Calu3 (cell line): ENCODE measurements around the gene SKIL. TPM values are rescaled to one million over a fixed set of nuclear protein-coding genes. Genes with fewer than 3 reads are reported as not detected.
A peak's percentile ranks its signal among the peaks of the same experiment; 100 is the strongest.

ENCODE experiments used
- BruUV-seq: library from RNA; stranded (reverse); fragments of 400-500 nt; replicated peaks from 2 replicates; lab custom pipeline; 2021; lab: Mats Ljungman, UMichigan
- CTCF ChIA-PET: fragments of 300-600 bp; sonication (Branson Sonifier 250); formaldehyde crosslinking; loops from one replicate; lab custom pipeline; 2022; ENCODE audit warnings: antibody characterized with exemption; lab: Charles Lee
- DNase-seq: peaks from one replicate; pipeline ENCODE4 v3.0.0; 2022
- H3K27ac Mint-ChIP-seq: one replicate; pipeline ENCODE4 v1.8.0; 2022; ENCODE audit warnings: mixed read lengths; ENCODE audit not compliant: unreplicated experiment
- H3K27me3 Mint-ChIP-seq: one replicate; pipeline ENCODE4 v1.8.0; 2022; ENCODE audit warnings: mixed read lengths; ENCODE audit not compliant: unreplicated experiment
- H3K36me3 Mint-ChIP-seq: one replicate; pipeline ENCODE4 v1.8.0; 2022; ENCODE audit warnings: mild to moderate bottlenecking, moderate library complexity, mixed read lengths; ENCODE audit not compliant: insufficient read depth, unreplicated experiment
- H3K4me1 Mint-ChIP-seq: one replicate; pipeline ENCODE4 v1.8.0; 2022; ENCODE audit warnings: mild to moderate bottlenecking, low read depth, mixed read lengths; ENCODE audit not compliant: unreplicated experiment
- H3K4me3 Mint-ChIP-seq: one replicate; pipeline ENCODE4 v1.8.0; 2022; ENCODE audit warnings: mild to moderate bottlenecking, low read depth, moderate library complexity, mixed read lengths; ENCODE audit not compliant: unreplicated experiment
- H3K9me3 Mint-ChIP-seq: one replicate; pipeline ENCODE4 v1.8.0; 2022; ENCODE audit warnings: low read depth, mixed read lengths; ENCODE audit not compliant: unreplicated experiment
- intact Hi-C: fragments of 100-400 bp; cut with micrococcal nuclease; formaldehyde crosslinking; loops from one replicate; pipeline ENCODE4 v1.10.0; 2022; ENCODE audit not compliant: unreplicated experiment
- total RNA-seq: library from RNA; stranded (reverse); gene quantifications from 2 replicates; pipeline ENCODE4 v1.2.3, GENCODE V29; 2022
- TF ChIP-seq, protein P1 (sequence below): fragments of 200-600 bp; IDR thresholded peaks from one replicate; pipeline ENCODE4 v1.8.0; 2022; ENCODE audit warnings: antibody characterized with exemption; ENCODE audit not compliant: unreplicated experiment

Gene SKIL
- total RNA-seq, 1 experiment from 2014 or later, result 265 TPM

DNA sequence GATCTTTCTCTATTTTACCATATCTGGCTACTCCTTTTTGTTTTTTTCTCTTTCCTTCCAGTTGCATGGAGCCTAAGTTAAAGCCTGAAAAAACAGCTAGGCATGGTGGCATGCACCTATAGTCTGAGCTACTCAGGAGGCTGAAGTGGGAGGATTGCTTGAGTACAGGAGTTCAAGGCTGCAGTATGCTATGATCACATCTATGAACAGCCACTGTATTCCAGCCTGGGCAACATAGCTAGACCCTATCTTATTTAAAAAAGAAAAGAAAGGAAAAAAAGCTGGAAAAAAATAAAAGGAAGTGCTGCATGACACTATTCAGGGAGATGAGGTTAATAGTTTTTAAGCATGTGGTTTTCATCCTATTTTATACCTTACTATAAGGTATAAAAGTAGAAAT is 4.0 kb upstream of the SKIL start:
- Mint-ChIP-seq H3K4me3 (no peak overlapping the region), H3K27me3 (no peaks in the 10 kb centered on the region), H3K4me1 (peaks cover 44% of the 10 kb centered on the region), H3K27ac (peak overlapping the region; percentile 92), H3K9me3 (no peaks in the 10 kb centered on the region), H3K36me3 (peaks cover 33% of the 10 kb centered on the region)
- CTCF ChIA-PET, result interaction anchor here (1.0 to 1.1 kb wide), 2 partner anchors 9 to 23 kb away, joined by 3 read pairs; no protein-coding TSS in a partner anchor
- no TSS peak for BruUV-seq
- DNase-seq, result no peak
- TF ChIP-seq, protein P1, sequence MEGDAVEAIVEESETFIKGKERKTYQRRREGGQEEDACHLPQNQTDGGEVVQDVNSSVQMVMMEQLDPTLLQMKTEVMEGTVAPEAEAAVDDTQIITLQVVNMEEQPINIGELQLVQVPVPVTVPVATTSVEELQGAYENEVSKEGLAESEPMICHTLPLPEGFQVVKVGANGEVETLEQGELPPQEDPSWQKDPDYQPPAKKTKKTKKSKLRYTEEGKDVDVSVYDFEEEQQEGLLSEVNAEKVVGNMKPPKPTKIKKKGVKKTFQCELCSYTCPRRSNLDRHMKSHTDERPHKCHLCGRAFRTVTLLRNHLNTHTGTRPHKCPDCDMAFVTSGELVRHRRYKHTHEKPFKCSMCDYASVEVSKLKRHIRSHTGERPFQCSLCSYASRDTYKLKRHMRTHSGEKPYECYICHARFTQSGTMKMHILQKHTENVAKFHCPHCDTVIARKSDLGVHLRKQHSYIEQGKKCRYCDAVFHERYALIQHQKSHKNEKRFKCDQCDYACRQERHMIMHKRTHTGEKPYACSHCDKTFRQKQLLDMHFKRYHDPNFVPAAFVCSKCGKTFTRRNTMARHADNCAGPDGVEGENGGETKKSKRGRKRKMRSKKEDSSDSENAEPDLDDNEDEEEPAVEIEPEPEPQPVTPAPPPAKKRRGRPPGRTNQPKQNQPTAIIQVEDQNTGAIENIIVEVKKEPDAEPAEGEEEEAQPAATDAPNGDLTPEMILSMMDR, result no peak
- intact Hi-C loops, result no loop called here

DNA sequence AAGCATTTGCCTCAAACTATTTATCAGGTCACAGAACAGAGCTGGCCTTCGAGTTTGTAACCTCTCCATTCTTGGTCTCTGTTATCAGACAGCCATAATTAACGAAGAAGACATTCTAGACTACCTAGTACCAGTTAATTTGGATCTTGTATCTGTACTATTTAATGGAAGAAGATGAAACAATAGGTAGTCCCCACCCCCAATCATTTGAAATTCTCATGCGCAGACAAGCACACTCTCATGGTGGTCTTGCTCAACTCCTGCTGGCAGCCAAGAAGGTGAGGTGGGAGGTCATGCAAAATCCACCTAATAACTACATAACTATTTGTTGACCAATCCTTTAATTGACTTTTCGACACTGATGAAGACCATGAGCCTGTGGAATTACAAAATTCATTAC is 2.8 kb upstream of the SKIL start:
- CTCF ChIA-PET, result no interaction called here

DNA sequence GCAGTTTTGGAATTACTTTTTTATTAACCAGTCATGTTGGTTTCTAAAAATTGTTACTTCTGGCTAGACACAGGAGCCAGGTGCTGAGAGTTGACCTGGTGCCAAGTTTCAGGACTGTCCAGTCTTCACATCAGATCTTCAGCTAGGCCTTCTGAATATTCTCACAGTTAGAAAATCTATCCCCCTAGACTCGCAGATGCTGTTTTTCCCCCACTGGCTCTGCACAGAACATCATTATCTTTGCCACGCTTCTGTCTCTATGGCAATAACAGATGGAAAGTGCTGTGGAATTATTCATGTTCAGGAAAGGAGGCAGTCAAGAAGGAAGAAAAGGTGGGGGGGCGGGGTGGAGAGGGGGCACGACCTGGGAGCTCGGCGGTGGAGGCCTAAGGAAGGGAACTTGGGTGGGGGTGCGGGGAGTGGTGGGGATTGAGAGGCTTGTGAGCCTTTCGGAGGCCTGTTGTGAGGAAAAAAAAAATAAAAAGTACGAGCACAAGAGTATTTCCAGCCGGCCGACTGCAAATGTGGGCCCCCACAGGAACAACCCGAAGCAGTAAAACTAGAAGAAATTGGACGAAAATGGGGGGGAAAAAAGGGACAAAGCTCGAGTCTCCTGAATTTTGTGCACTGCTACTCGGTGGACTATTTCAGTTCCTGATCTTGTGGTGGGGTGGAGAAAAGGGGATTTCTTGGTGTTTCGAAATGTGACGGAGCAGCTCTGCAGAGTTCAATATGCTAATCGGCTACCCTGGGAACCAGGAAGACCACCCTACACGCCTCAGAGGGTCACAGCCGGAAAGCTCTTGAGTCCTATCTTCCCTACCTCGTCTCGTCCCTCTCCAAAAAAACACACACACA is 1.5 kb upstream of the SKIL start:
- intact Hi-C loops, result no loop called here
- CTCF ChIA-PET, result interaction anchor here (0.7 to 2.7 kb wide), 6 partner anchors 12 to 510 kb away, joined by 3 to 24 read pairs (median 6); no protein-coding TSS in a partner anchor
- no peaks in the 10 kb centered on the region for H3K27me3 Mint-ChIP-seq
- peaks cover 58% of the 10 kb centered on the region for H3K36me3 Mint-ChIP-seq
- BruUV-seq, result TSS peak; percentile 98
- TF ChIP-seq, protein P1, result no peak
- H3K4me1 Mint-ChIP-seq, result peaks cover 47% of the 10 kb centered on the region
- peak overlapping the region; percentile 98 for H3K4me3 Mint-ChIP-seq
- no peaks in the 10 kb centered on the region for H3K9me3 Mint-ChIP-seq
- DNase-seq, result peak; percentile 65
- peak overlapping the region; percentile 92 for H3K27ac Mint-ChIP-seq

More for the DNA sequence above, 2.8 kb upstream of the SKIL start:
- no peak for DNase-seq
- no TSS peak for BruUV-seq
- peak overlapping the region; percentile 92 for H3K27ac Mint-ChIP-seq
- H3K4me1 Mint-ChIP-seq, result peaks cover 35% of the 10 kb centered on the region
- H3K36me3 Mint-ChIP-seq, result peaks cover 45% of the 10 kb centered on the region
- no peak overlapping the region for H3K4me3 Mint-ChIP-seq
- H3K9me3 Mint-ChIP-seq, result no peaks in the 10 kb centered on the region
- TF ChIP-seq, protein P1, result no peak
- H3K27me3 Mint-ChIP-seq, result no peaks in the 10 kb centered on the region
- intact Hi-C loops, result no loop called here

DNA sequence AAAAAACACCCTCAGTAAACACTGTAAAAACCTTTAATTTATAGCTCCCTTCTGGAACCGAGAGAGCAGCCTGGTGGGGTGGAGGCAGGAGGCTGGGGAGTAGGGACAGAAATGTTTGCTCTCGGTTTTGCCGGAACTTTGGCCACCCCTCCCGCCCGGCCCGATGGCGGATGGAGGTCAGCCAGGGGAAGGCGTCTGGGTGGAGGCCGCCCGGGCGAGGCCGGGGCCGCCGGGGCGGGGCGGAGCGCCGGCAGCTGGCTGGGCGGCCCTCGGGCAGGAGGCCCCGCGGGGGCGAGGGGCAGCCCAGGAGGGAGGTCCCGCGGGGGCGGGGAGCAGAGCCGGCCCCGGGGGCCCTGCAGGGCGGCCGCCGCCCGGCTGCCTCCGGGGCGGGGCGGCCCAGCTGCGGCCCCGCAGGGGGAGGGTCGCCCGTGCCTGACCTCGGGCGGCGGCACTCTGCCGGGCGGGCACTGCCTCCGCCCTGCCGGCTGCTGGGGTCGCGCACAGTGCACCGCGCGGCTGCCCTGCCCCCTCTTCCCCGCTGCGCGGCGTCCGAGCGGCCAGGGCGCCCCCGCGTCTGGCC is 829 bp upstream of the SKIL start:
- intact Hi-C loops, result no loop called here
- Mint-ChIP-seq H3K4me1 (peaks cover 55% of the 10 kb centered on the region), H3K27me3 (no peaks in the 10 kb centered on the region), H3K4me3 (peak overlapping the region; percentile 98), H3K9me3 (no peaks in the 10 kb centered on the region), H3K27ac (peak overlapping the region; percentile 92), H3K36me3 (peaks cover 65% of the 10 kb centered on the region)
- CTCF ChIA-PET, result interaction anchor here (0.6 to 2.7 kb wide), 13 partner anchors 13 to 1483 kb away, joined by 3 to 24 read pairs (median 4); no protein-coding TSS in a partner anchor
- DNase-seq, result peak; percentile 96
- TF ChIP-seq, protein P1, result no peak
- BruUV-seq, result no TSS peak
